ENCODE data around the gene PRKCA. TPM values are rescaled to one million over a fixed set of nuclear protein-coding genes. Genes with fewer than 3 reads are reported as not detected.
"Not testable (repeated sequence)": the region's sequence is repeated elsewhere in the genome, so short reads cannot be mapped to it uniquely, and the experiment has no call there.

PRKCA gene
- total RNA-seq, 1 donor from 2014 or later = 2.2 TPM

DNA sequence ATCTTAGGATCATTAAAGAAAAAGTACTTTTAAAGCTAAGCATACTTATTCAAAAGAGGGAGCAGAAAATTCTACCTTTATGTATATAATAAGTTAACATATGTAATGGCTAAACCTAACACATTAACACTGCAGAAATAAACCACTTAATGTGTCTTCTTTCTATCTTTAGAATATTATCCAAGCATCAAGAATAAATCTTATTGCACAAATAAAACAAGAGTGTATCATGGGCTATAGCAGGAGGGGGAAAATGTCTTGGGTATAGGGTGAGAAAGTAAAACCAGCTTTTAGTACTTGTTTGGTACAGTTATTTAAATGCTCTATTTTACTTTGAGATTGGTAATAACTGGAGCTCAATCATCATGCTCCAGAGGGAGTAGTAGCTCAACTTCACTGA lies 10.9 kb downstream of the PRKCA start:
- H3K4me1 Mint-ChIP-seq = no peaks in the 10 kb centered on the region
- no peak for TF ChIP-seq CTCF (IDR thresholded peaks at IDR 0.05)
- intact Hi-C loops (cut with micrococcal nuclease) = no loop called here
- H3K9me3 Mint-ChIP-seq = no peaks in the 10 kb centered on the region
- no peak overlapping the region for H3K27ac Mint-ChIP-seq
- no peak overlapping the region for H3K4me3 Mint-ChIP-seq
- ATAC-seq (ENCODE audit: low read depth) (no peak), DNase-seq (no peak)
- peaks cover 4% of the 10 kb centered on the region for H3K27me3 Mint-ChIP-seq
- H3K36me3 Mint-ChIP-seq (ENCODE audit: low read depth) = no peaks in the 10 kb centered on the region
- CTCF ChIA-PET = no interaction called here
- POLR2A ChIA-PET = no interaction called here

DNA sequence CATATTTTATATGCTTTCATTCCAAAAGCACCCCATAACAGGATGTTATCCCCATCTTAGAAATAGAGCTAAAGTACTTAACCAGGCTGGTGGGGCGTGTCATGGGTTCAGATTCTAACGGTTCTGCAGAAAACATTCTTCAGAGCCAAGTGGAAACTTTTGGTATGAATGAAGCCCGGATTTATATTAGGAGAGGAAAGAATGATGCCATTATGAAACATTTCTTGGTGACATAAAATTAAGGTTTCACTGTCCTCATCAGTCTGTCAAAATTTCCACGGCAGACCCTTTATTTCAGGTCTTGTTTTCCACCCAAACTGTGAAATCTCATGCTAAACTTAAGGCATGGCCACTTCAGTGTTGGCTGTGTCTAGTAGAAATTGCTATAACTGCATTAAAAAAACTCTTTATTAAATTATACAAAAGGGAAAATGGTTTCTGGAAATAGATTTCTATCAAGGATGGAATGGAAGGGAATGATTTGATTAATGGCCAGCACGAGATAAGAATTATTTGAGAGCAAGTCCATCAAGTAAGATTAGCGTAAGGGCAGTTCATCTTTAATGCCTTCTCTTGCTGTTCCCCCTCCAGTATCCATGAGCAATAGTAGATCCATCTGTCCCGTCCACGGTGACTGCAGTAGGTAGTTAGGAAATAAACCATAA lies 11.7 kb downstream of the PRKCA start:
- H3K4me1 Mint-ChIP-seq = no peaks in the 10 kb centered on the region
- ATAC-seq (ENCODE audit: low read depth) = no peak
- no peak for DNase-seq
- peaks cover 4% of the 10 kb centered on the region for H3K27me3 Mint-ChIP-seq
- TF ChIP-seq CTCF (IDR thresholded peaks at IDR 0.05) = no peak
- no peaks in the 10 kb centered on the region for H3K9me3 Mint-ChIP-seq
- no peak overlapping the region for H3K27ac Mint-ChIP-seq
- intact Hi-C loops (cut with micrococcal nuclease) = no loop called here
- POLR2A ChIA-PET = no interaction called here
- H3K4me3 Mint-ChIP-seq = no peak overlapping the region
- no peaks in the 10 kb centered on the region for H3K36me3 Mint-ChIP-seq (ENCODE audit: low read depth)
- CTCF ChIA-PET = no interaction called here

DNA sequence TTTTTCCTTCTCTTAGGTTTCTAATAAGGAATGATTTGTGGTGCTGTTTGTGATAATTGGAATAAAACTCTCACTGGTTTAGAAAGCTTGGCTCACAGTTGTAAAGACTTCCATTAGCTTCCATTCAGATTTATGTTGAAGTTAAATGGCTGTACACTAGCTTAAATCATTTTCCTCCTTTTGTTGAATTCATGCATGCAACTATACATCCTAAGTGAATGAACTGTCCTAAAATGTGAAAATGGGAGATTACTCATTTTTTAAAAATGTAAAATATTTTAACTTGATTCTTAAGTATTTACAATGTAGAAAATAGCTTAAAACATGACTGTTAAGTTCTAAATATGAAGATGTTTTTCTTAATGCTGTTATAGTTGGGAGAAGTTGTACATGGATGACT lies 15.2 kb downstream of the PRKCA start:
- peaks cover 8% of the 10 kb centered on the region for H3K9me3 Mint-ChIP-seq
- H3K27ac Mint-ChIP-seq = no peak overlapping the region
- TF ChIP-seq CTCF (IDR thresholded peaks at IDR 0.05) = no peak
- H3K27me3 Mint-ChIP-seq = peaks cover 2% of the 10 kb centered on the region
- ChIA-PET CTCF (no interaction called here), POLR2A (no interaction called here)
- DNase-seq (no peak), ATAC-seq (ENCODE audit: low read depth) (no peak)
- no peaks in the 10 kb centered on the region for H3K4me1 Mint-ChIP-seq
- intact Hi-C loops (cut with micrococcal nuclease) = no loop called here
- no peak overlapping the region for H3K4me3 Mint-ChIP-seq
- H3K36me3 Mint-ChIP-seq (ENCODE audit: low read depth) = no peaks in the 10 kb centered on the region

DNA sequence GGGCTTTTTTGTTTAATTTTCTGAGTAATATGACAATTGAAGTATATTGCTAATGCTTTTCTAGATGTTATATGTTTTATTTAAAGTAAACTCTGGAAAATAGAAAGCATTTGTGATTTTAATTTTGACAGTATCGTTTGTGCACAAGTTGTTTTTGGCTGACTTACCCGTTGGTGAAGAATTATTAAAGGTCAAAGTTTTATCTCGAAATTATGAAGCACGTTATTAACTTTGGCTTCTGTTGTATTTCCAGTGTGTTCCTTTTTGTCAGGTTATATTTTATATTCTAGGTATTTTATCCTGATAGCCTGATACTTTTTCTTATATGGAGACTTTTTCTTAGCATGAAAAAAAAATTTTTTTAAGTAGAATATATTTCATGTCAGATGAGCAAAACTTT lies 16.8 kb downstream of the PRKCA start:
- H3K36me3 Mint-ChIP-seq (ENCODE audit: low read depth) = no peaks in the 10 kb centered on the region
- no peaks in the 10 kb centered on the region for H3K4me1 Mint-ChIP-seq

DNA sequence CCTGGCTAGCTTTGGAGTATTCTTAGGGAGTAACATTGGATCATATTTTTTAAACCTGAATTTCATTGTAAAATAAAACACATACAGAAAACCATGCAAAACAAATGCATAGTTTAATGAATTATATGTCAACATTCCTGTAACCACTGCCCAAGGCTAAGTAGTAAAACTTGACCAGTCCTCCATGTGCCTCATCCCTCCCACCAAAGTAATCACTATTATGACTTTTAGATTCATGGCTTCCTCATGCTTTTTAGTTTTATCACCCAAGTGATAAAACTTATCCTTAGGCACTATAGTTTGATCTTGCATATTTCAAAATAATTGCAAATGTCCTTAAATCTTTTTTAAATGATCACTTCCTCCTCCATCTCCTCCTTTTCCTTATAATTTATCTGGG lies 20.4 kb downstream of the PRKCA start:
- intact Hi-C loops (cut with micrococcal nuclease) = no loop called here
- Mint-ChIP-seq H3K27me3 (no peaks in the 10 kb centered on the region), H3K36me3 (ENCODE audit: low read depth) (no peaks in the 10 kb centered on the region), H3K4me1 (no peaks in the 10 kb centered on the region), H3K4me3 (no peak overlapping the region), H3K27ac (no peak overlapping the region), H3K9me3 (peaks cover 8% of the 10 kb centered on the region)
- ChIA-PET POLR2A (no interaction called here), CTCF (no interaction called here)
- ATAC-seq (ENCODE audit: low read depth) = no peak
- no peak for TF ChIP-seq CTCF (IDR thresholded peaks at IDR 0.05)
- no peak for DNase-seq

More for the DNA sequence above, 16.8 kb downstream of the PRKCA start:
- no peak for TF ChIP-seq CTCF (IDR thresholded peaks at IDR 0.05)
- intact Hi-C loops (cut with micrococcal nuclease) = no loop called here
- no peak for ATAC-seq (ENCODE audit: low read depth)
- no peak overlapping the region for H3K27ac Mint-ChIP-seq
- H3K27me3 Mint-ChIP-seq = peaks cover 2% of the 10 kb centered on the region
- no peak for DNase-seq
- no peak overlapping the region for H3K4me3 Mint-ChIP-seq
- H3K9me3 Mint-ChIP-seq = peaks cover 8% of the 10 kb centered on the region
- POLR2A ChIA-PET = no interaction called here
- CTCF ChIA-PET = no interaction called here

DNA sequence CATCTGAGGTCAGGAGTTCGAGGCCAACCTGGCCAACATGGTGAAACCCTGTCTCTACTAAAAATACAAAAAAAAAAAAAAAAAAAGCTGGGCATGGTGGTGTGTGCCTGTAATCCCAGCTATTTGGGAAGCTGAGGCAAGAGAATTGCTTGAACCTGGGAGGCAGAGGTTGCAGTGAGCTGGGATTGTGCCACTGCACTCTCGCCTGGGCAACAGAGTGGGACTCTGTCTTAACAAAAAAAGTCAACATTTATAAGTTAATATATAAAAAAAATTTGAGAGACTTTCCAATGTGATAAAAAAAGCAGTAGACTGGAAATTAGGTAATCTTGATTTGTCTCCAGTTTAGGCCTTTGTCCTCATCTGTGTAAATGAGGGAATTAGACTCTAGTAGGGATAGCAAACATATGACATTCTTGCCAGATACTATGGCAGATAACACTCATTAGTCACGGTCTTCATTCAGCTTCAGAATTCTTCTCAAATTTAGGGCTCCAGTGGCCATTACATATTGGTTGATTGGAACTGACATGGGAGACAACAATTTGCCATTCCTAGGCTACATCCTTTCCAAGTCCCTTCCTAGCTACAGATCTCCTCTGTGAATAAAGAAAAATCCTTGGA lies 22.1 kb downstream of the PRKCA start:
- intact Hi-C loops (cut with micrococcal nuclease); H3K4me1 Mint-ChIP-seq; H3K9me3 Mint-ChIP-seq; H3K27me3 Mint-ChIP-seq; H3K36me3 Mint-ChIP-seq (ENCODE audit: low read depth); CTCF ChIA-PET; ATAC-seq (ENCODE audit: low read depth); H3K27ac Mint-ChIP-seq; POLR2A ChIA-PET; H3K4me3 Mint-ChIP-seq; DNase-seq: not testable (repeated sequence)
